MCF 10A (cell line): Measurements from ENCODE around the gene KDM4E. TPM values are rescaled to one million over a fixed set of nuclear protein-coding genes. Genes with fewer than 3 reads are reported as not detected.
A peak's percentile ranks its signal among the peaks of the same experiment; 100 is the strongest.

Experiments
- BruUV-seq: library from RNA; stranded (reverse); fragments of 400-500 nt; replicated peaks from 2 replicates; lab custom pipeline; 2021; lab: Mats Ljungman, UMichigan
- CTCF ChIA-PET: fragments of 300-600 bp; sonication (Branson Sonifier 250); formaldehyde crosslinking; extraction: SDS; loops from one replicate; lab custom pipeline; 2021; ENCODE audit warnings: antibody characterized with exemption, inconsistent platforms; lab: Yijun Ruan, JAX
- POLR2A ChIA-PET: fragments of 300-600, 350-650 bp; sonication (Branson Sonifier 250); formaldehyde crosslinking; extraction: SDS; loops from one replicate; lab custom pipeline; 2020; ENCODE audit warnings: antibody characterized with exemption, inconsistent platforms; lab: Yijun Ruan, JAX
- DNase-seq: peaks from one replicate; pipeline ENCODE4 v3.0.0-alpha.2; 2018; ENCODE audit not compliant: unreplicated experiment
- H3K27ac Mint-ChIP-seq: one replicate; pipeline ENCODE4 v1.8.0; 2022; ENCODE audit warnings: mild to moderate bottlenecking, low read depth, mixed read lengths; ENCODE audit not compliant: unreplicated experiment
- H3K27me3 Mint-ChIP-seq: one replicate; pipeline ENCODE4 v1.8.0; 2022; ENCODE audit warnings: mixed read lengths; ENCODE audit not compliant: insufficient read depth, unreplicated experiment
- H3K36me3 Mint-ChIP-seq: one replicate; pipeline ENCODE4 v1.8.0; 2022; ENCODE audit warnings: mild to moderate bottlenecking, moderate library complexity, mixed read lengths; ENCODE audit not compliant: insufficient read depth, unreplicated experiment
- H3K4me1 Mint-ChIP-seq: one replicate; pipeline ENCODE4 v1.8.0; 2022; ENCODE audit warnings: mixed read lengths; ENCODE audit not compliant: insufficient read depth, unreplicated experiment
- H3K4me3 Mint-ChIP-seq: one replicate; pipeline ENCODE4 v1.8.0; 2022; ENCODE audit warnings: mild to moderate bottlenecking, moderate library complexity, mixed read lengths; ENCODE audit not compliant: unreplicated experiment
- H3K9me3 Mint-ChIP-seq: one replicate; pipeline ENCODE4 v1.8.0; 2022; ENCODE audit warnings: mixed read lengths; ENCODE audit not compliant: unreplicated experiment
- CTCF ChIP-seq: fragments of 200-600 bp; IDR thresholded peaks from one replicate; pipeline ENCODE4 v1.8.0; 2022; ENCODE audit warnings: antibody characterized with exemption, mild to moderate bottlenecking; ENCODE audit not compliant: unreplicated experiment
- intact Hi-C: fragments of 100-400 bp; cut with micrococcal nuclease; formaldehyde crosslinking; loops from 2 replicates; pipeline ENCODE4 v1.14.1; 2022
- total RNA-seq: library from RNA; stranded (reverse); gene quantifications from 2 replicates; pipeline ENCODE4 v1.2.3, GENCODE V29; 2022

KDM4E gene
- total RNA-seq, 1 experiment from 2014 or later: not detected

- TF ChIP-seq CTCF: no peak
- CTCF ChIA-PET: interaction anchor here (0.5 to 2.0 kb wide), 2 partner anchors 8 to 416 kb away, joined by 3 to 12 read pairs; partner anchors contain the start of gene SRSF8
- POLR2A ChIA-PET: interaction anchor here (3.8 kb wide), 1 partner anchor 8 kb away, joined by 13 read pairs; the partner anchor contains the start of gene SRSF8
Observed at GRCh38 chr11:95058621-95059020, 33.6 kb downstream of the KDM4E start.

GRCh38 chr11:95059046-95059445, 34.0 kb downstream of the KDM4E start:
- no TSS peak for BruUV-seq
- Mint-ChIP-seq H3K27ac (no peak overlapping the region), H3K27me3 (no peaks in the 10 kb centered on the region), H3K9me3 (no peaks in the 10 kb centered on the region), H3K4me1 (no peaks in the 10 kb centered on the region), H3K36me3 (no peaks in the 10 kb centered on the region), H3K4me3 (no peak overlapping the region)
- CTCF ChIA-PET: interaction anchor here (2.0 kb wide), 1 partner anchor 8 kb away, joined by 12 read pairs; the partner anchor contains the start of gene SRSF8
- intact Hi-C loops: no loop called here
- no peak for TF ChIP-seq CTCF
- DNase-seq: no peak
- POLR2A ChIA-PET: no interaction called here

More at GRCh38 chr11:95058621-95059020, 33.6 kb downstream of the KDM4E start:
- BruUV-seq: no TSS peak
- Mint-ChIP-seq H3K36me3 (no peaks in the 10 kb centered on the region), H3K27me3 (no peaks in the 10 kb centered on the region), H3K27ac (no peak overlapping the region), H3K4me1 (no peaks in the 10 kb centered on the region), H3K4me3 (no peak overlapping the region), H3K9me3 (no peaks in the 10 kb centered on the region)
- intact Hi-C loops: no loop called here
- no peak for DNase-seq

- Mint-ChIP-seq H3K4me1 (peaks cover 8% of the 10 kb centered on the region), H3K9me3 (no peaks in the 10 kb centered on the region), H3K27ac (peak overlapping the region; percentile 35), H3K4me3 (no peak overlapping the region), H3K36me3 (peaks cover 18% of the 10 kb centered on the region), H3K27me3 (no peaks in the 10 kb centered on the region)
- CTCF ChIA-PET: interaction anchor here (0.7 to 1.6 kb wide), 6 partner anchors 17 to 1325 kb away, joined by 3 to 7 read pairs (median 4); partner anchors contain the start of genes CWC15 and KDM4D
- TF ChIP-seq CTCF: no peak
- POLR2A ChIA-PET: interaction anchor here (1.0 to 13.0 kb wide), 12 partner anchors 9 to 91 kb away, joined by 3 to 242 read pairs (median 36); partner anchors contain the start of genes CWC15, ENDOD1 and KDM4D
- BruUV-seq: no TSS peak
- DNase-seq: peak; percentile 34
- intact Hi-C loops: loop anchor here (5.0 kb wide), 3 partner anchors 67 to 548 kb away; partner anchors contain the start of gene SESN3
Observed at GRCh38 chr11:95065336-95065735, 40.3 kb downstream of the KDM4E start.

GRCh38 chr11:95066716-95067038, 41.6 kb downstream of the KDM4E start, which contains the start of gene SRSF8:
TSS of gene SRSF8 (plus strand) at chr11:95066919. CDS start at chr11:95067227, 308 bp downstream.
- TF ChIP-seq CTCF: no peak
- Mint-ChIP-seq H3K4me1 (peaks cover 15% of the 10 kb centered on the region), H3K36me3 (peaks cover 19% of the 10 kb centered on the region), H3K4me3 (peak within 1 kb of the TSS; percentile 99), H3K9me3 (no peaks in the 10 kb centered on the region), H3K27ac (peak within 1 kb of the TSS; percentile 95), H3K27me3 (no peaks in the 10 kb centered on the region)
- BruUV-seq: no TSS peak
- POLR2A ChIA-PET: interaction anchor here (0.6 to 13.0 kb wide), 33 partner anchors 10 to 1323 kb away, joined by 3 to 242 read pairs (median 9); partner anchors contain the start of genes AMOTL1, CCDC82, CEP57 and CWC15
- intact Hi-C loops: loop anchor here (1.0 to 5.0 kb wide), 6 partner anchors 66 to 698 kb away; partner anchors contain the start of genes CWC15, KDM4D and SESN3
- CTCF ChIA-PET: interaction anchor here (0.6 to 5.9 kb wide), 21 partner anchors 9 to 856 kb away, joined by 3 to 60 read pairs (median 8); partner anchors contain the start of genes CWC15, ENDOD1 and KDM4D
- DNase-seq: no peak
